Measurements from ENCODE around the gene RPTOR.

Gene RPTOR

GRCh38 chr17:80884811-80885210 lies 340.2 kb downstream of the RPTOR start:
- DNase-seq (ENCODE audit: low spot score): no peak
- TF ChIP-seq CTCF (IDR thresholded peaks at IDR 0.05; ENCODE audit: extremely low read depth, missing control alignments): no peak

GRCh38 chr17:80885947-80886582 lies 341.4 kb downstream of the RPTOR start:
- no peak for TF ChIP-seq CTCF (IDR thresholded peaks at IDR 0.05; ENCODE audit: extremely low read depth, missing control alignments)
- no peak for DNase-seq (ENCODE audit: low spot score)

GRCh38 chr17:80886641-80887573 lies 342.3 kb downstream of the RPTOR start:
- no peak for DNase-seq (ENCODE audit: low spot score)
- TF ChIP-seq CTCF (IDR thresholded peaks at IDR 0.05; ENCODE audit: extremely low read depth, missing control alignments): no peak

- DNase-seq (ENCODE audit: low spot score): no peak
- no peak for TF ChIP-seq CTCF (IDR thresholded peaks at IDR 0.05; ENCODE audit: extremely low read depth, missing control alignments)
Measured at GRCh38 chr17:80887639-80888175, 343.1 kb downstream of the RPTOR start.

GRCh38 chr17:80888276-80889160 lies 343.9 kb downstream of the RPTOR start:
- TF ChIP-seq CTCF (IDR thresholded peaks at IDR 0.05; ENCODE audit: extremely low read depth, missing control alignments): no peak
- DNase-seq (ENCODE audit: low spot score): no peak

GRCh38 chr17:80889231-80890195 lies 344.9 kb downstream of the RPTOR start:
- DNase-seq (ENCODE audit: low spot score): no peak
- TF ChIP-seq CTCF (IDR thresholded peaks at IDR 0.05; ENCODE audit: extremely low read depth, missing control alignments): no peak

All from GM20000 (cell line).